ENCODE results near the gene FAM204A.

FAM204A gene

GRCh38 chr10:118332236-118332635, 9.9 kb downstream of the FAM204A start:
- DNase-seq (ENCODE audit: low spot score): no peak

- DNase-seq (ENCODE audit: low spot score): no peak
Measured at GRCh38 chr10:118330295-118331076, 11.6 kb downstream of the FAM204A start.

GRCh38 chr10:118324140-118324539, 18.0 kb downstream of the FAM204A start:
- DNase-seq (ENCODE audit: low spot score): no peak

GRCh38 chr10:118321724-118322575, 20.2 kb downstream of the FAM204A start:
- DNase-seq (ENCODE audit: low spot score): no peak

- DNase-seq (ENCODE audit: low spot score): no peak
Measured at GRCh38 chr10:118315629-118316028, 26.5 kb downstream of the FAM204A start.

- no peak for DNase-seq (ENCODE audit: low spot score)
Measured at GRCh38 chr10:118314882-118315281, 27.2 kb downstream of the FAM204A start.

- peak; percentile 7 for DNase-seq (ENCODE audit: low spot score)
Measured at GRCh38 chr10:118311505-118311904, 30.6 kb downstream of the FAM204A start.

- no peak for DNase-seq (ENCODE audit: low spot score)
Measured at GRCh38 chr10:118310822-118311221, 31.3 kb downstream of the FAM204A start.

GRCh38 chr10:118309911-118310310, 32.2 kb downstream of the FAM204A start:
- no peak for DNase-seq (ENCODE audit: low spot score)

- no peak for DNase-seq (ENCODE audit: low spot score)
Measured at GRCh38 chr10:118308664-118309063, 33.5 kb downstream of the FAM204A start.

- DNase-seq (ENCODE audit: low spot score): no peak
Measured at GRCh38 chr10:118307859-118308258, 34.3 kb downstream of the FAM204A start.

GRCh38 chr10:118307220-118307619, 34.9 kb downstream of the FAM204A start:
- DNase-seq (ENCODE audit: low spot score): no peak

GRCh38 chr10:118305730-118306129, 36.4 kb downstream of the FAM204A start:
- DNase-seq (ENCODE audit: low spot score): no peak

GRCh38 chr10:118304521-118304920, 37.6 kb downstream of the FAM204A start:
- DNase-seq (ENCODE audit: low spot score): no peak

GRCh38 chr10:118301211-118301610, 40.9 kb downstream of the FAM204A start:
- no peak for DNase-seq (ENCODE audit: low spot score)

GRCh38 chr10:118300320-118300719, 41.8 kb downstream of the FAM204A start:
- no peak for DNase-seq (ENCODE audit: low spot score)

- no peak for DNase-seq (ENCODE audit: low spot score)
Measured at GRCh38 chr10:118298787-118299186, 43.3 kb downstream of the FAM204A start.

- no peak for DNase-seq (ENCODE audit: low spot score)
Measured at GRCh38 chr10:118291122-118291521, 51.0 kb downstream of the FAM204A start.

GRCh38 chr10:118290471-118290995, 51.6 kb downstream of the FAM204A start:
- DNase-seq (ENCODE audit: low spot score): no peak

- no peak for DNase-seq (ENCODE audit: low spot score)
Measured at GRCh38 chr10:118287076-118287806, 54.9 kb downstream of the FAM204A start.

- no peak for DNase-seq (ENCODE audit: low spot score)
Measured at GRCh38 chr10:118286051-118286838, 55.9 kb downstream of the FAM204A start.
